ENCODE data around the gene PP2D1. TPM values are rescaled to one million over a fixed set of nuclear protein-coding genes. Genes with fewer than 3 reads are reported as not detected.

The PP2D1 gene
- total and polyA plus RNA-seq, 2 experiments from 2014 or later, result 0.23 TPM; not detected in 1

DNA sequence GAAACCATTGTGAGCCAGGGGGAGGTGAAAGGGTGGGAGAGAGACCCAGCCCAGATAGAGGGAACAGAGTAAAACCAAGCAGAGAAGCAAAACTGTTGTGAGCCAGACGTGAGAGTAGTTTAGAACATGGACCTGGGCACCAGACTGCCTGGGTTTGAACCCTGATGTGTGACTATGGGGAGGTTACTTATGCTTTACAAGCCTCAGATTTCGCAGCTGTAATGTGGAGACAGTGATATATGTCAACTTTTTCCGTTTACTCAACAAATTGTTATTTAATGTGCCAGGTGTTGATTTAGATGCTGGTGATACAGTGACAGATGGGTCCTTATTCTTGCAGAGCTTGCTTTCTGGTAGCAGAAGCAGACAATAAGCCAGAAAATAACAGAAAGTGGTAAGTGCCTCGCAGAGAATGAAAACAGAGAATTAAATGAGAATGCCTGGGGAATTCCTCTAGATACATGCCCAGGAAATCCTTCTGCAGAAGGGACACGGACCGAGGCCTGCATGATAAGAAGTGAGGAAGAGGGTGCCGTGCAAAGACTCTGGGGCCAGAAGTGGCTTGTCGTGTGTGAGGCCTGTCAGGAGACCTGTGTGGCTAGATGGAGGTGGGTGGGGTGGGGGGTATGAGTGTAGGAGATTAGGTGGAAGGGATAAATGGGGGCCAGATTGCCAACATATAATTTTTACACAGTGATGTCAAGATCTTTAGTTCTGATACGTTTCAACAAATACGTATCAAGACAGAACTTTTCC is 43.1 kb upstream of the PP2D1 start:
- Histone ChIP-seq H3K36me3 (replicated peaks; ENCODE audit: insufficient read depth, low read depth) (no peaks in the 10 kb centered on the region), H3K9me2 (replicated peaks; ENCODE audit: insufficient read depth) (no peaks in the 10 kb centered on the region), H3K4me1 (ENCODE audit: insufficient read depth) (peaks cover 3% of the 10 kb centered on the region), H3K4me2 (no peak overlapping the region), H3K27me3 (no peaks in the 10 kb centered on the region), H3K79me2 (peaks cover 39% of the 10 kb centered on the region), H4K20me1 (ENCODE audit: insufficient read depth, poor library complexity, severe bottlenecking) (no peaks in the 10 kb centered on the region), H3K4me3 (no peak overlapping the region), H2AFZ (no peak overlapping the region), H3K27ac (peak overlapping the region; percentile 49), H3K9me3 (ENCODE audit: low read depth) (no peaks in the 10 kb centered on the region)
- 75% methylated on average over 10 of the region's 10 CpGs for WGBS (ENCODE audit: low lambda C conversion rate, missing lambda C conversion rate)
- no peak for TF ChIP-seq EZH2 (IDR thresholded peaks at IDR 0.05; ENCODE audit: borderline replicate concordance)
- no peak for TF ChIP-seq EZH2phosphoT487 (IDR thresholded peaks at IDR 0.05; ENCODE audit: low read depth, severe bottlenecking, unreplicated experiment)
- TF ChIP-seq, protein P1, sequence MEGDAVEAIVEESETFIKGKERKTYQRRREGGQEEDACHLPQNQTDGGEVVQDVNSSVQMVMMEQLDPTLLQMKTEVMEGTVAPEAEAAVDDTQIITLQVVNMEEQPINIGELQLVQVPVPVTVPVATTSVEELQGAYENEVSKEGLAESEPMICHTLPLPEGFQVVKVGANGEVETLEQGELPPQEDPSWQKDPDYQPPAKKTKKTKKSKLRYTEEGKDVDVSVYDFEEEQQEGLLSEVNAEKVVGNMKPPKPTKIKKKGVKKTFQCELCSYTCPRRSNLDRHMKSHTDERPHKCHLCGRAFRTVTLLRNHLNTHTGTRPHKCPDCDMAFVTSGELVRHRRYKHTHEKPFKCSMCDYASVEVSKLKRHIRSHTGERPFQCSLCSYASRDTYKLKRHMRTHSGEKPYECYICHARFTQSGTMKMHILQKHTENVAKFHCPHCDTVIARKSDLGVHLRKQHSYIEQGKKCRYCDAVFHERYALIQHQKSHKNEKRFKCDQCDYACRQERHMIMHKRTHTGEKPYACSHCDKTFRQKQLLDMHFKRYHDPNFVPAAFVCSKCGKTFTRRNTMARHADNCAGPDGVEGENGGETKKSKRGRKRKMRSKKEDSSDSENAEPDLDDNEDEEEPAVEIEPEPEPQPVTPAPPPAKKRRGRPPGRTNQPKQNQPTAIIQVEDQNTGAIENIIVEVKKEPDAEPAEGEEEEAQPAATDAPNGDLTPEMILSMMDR (IDR thresholded peaks at IDR 0.05; ENCODE audit: poor library complexity), result no peak
- no peak for DNase-seq (ENCODE audit: low spot score)

DNA sequence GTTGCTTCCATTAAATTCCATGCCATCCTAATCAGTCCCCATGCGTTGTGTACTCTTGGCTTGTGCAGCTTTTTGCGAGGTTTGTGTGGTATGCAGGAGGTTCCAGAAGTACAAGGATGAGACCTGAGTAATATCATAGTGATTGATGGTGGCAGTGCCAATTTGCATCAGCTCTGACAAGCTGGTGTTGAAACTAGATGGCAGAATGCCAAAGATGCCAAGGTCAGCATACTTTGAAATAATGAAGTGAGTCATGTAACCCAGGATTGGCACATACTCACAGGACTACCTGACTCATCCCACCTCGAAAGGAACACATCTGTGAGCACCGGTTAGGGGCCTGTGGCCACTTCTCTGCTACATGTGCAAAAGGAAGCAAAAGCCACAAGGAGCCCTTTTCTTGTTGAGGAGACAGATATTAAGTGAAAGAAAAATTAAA is 42.5 kb upstream of the PP2D1 start:
- DNase-seq (ENCODE audit: low spot score), result peak; percentile 70

DNA sequence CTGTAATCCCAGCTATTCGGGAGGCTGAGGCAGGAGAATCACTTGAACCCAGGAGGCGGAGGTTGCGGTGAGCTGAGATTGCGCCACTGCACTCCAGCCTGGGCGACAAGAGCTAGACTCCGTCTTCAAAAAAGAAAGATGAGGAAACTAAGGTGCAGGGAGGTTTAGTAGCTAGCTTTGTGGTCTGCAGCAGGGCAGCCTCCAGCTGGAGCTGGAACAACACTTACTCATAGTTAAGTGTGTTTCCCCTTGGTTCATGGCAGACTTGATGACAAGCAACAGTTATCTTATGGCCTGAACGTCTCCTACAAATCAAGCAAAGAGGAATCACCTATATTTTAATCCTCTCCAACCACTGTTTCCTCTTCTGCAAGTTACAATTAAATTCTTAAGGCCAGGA is 40.8 kb upstream of the PP2D1 start:
- Histone ChIP-seq H3K9me3 (ENCODE audit: low read depth) (no peaks in the 10 kb centered on the region), H2AFZ (no peak overlapping the region), H3K4me1 (ENCODE audit: insufficient read depth) (peaks cover 3% of the 10 kb centered on the region), H3K9me2 (replicated peaks; ENCODE audit: insufficient read depth) (no peaks in the 10 kb centered on the region), H4K20me1 (ENCODE audit: insufficient read depth, poor library complexity, severe bottlenecking) (no peaks in the 10 kb centered on the region), H3K4me3 (no peak overlapping the region), H3K27ac (no peak overlapping the region), H3K27me3 (no peaks in the 10 kb centered on the region), H3K4me2 (no peak overlapping the region), H3K36me3 (replicated peaks; ENCODE audit: insufficient read depth, low read depth) (no peaks in the 10 kb centered on the region), H3K79me2 (peaks cover 47% of the 10 kb centered on the region)
- DNase-seq (ENCODE audit: low spot score), result no peak
- WGBS (ENCODE audit: low lambda C conversion rate, missing lambda C conversion rate), result 98% methylated on average over 7 of the region's 7 CpGs
- no peak for TF ChIP-seq EZH2 (IDR thresholded peaks at IDR 0.05; ENCODE audit: borderline replicate concordance)
- TF ChIP-seq, protein P1 (IDR thresholded peaks at IDR 0.05; ENCODE audit: poor library complexity), result no peak
- TF ChIP-seq EZH2phosphoT487 (IDR thresholded peaks at IDR 0.05; ENCODE audit: low read depth, severe bottlenecking, unreplicated experiment), result no peak

More for the DNA sequence above, 42.5 kb upstream of the PP2D1 start:
- Histone ChIP-seq H3K9me2 (replicated peaks; ENCODE audit: insufficient read depth) (no peaks in the 10 kb centered on the region), H3K27me3 (no peaks in the 10 kb centered on the region), H3K9me3 (ENCODE audit: low read depth) (no peaks in the 10 kb centered on the region), H3K4me3 (no peak overlapping the region), H3K4me1 (ENCODE audit: insufficient read depth) (peaks cover 3% of the 10 kb centered on the region), H3K79me2 (peaks cover 41% of the 10 kb centered on the region), H3K4me2 (no peak overlapping the region), H3K36me3 (replicated peaks; ENCODE audit: insufficient read depth, low read depth) (no peaks in the 10 kb centered on the region), H4K20me1 (ENCODE audit: insufficient read depth, poor library complexity, severe bottlenecking) (no peaks in the 10 kb centered on the region), H2AFZ (no peak overlapping the region), H3K27ac (peak overlapping the region; percentile 49)
- TF ChIP-seq EZH2phosphoT487 (IDR thresholded peaks at IDR 0.05; ENCODE audit: low read depth, severe bottlenecking, unreplicated experiment), result no peak
- TF ChIP-seq, protein P1 (IDR thresholded peaks at IDR 0.05; ENCODE audit: poor library complexity), result no peak
- TF ChIP-seq EZH2 (IDR thresholded peaks at IDR 0.05; ENCODE audit: borderline replicate concordance), result no peak
- WGBS (ENCODE audit: low lambda C conversion rate, missing lambda C conversion rate), result 83% methylated on average over 4 of the region's 4 CpGs
